WTC11 (cell line): ENCODE data around the gene KDF1. TPM values are rescaled to one million over a fixed set of nuclear protein-coding genes. Genes with fewer than 3 reads are reported as not detected.

Experiments used
- AFF4 ChIP-seq: sonication (generic); formaldehyde crosslinking; IDR thresholded peaks from 2 replicates; pipeline ENCODE4 v1.8.1; 2023; ENCODE audit warnings: mild to moderate bottlenecking, missing genetic modification reagents, borderline replicate concordance
- AR ChIP-seq: fragments of 250-450 bp; sonication (Bioruptor Pico); IDR thresholded peaks from 2 replicates; pipeline ENCODE4 v1.9.0; 2021; ENCODE audit warnings: mild to moderate bottlenecking
- ATF2 ChIP-seq: sonication (generic); formaldehyde crosslinking; IDR thresholded peaks from 2 replicates; pipeline ENCODE4 v1.8.1; 2022; ENCODE audit warnings: low read depth, missing genetic modification reagents, borderline replicate concordance
- ERG ChIP-seq: fragments of 250-450 bp; sonication (Bioruptor Pico); IDR thresholded peaks from 2 replicates; pipeline ENCODE4 v1.8.0; 2021; ENCODE audit warnings: mild to moderate bottlenecking
- ESRRA ChIP-seq: sonication (generic); formaldehyde crosslinking; IDR thresholded peaks from 2 replicates; pipeline ENCODE4 v1.8.1; 2022; ENCODE audit warnings: mild to moderate bottlenecking, missing genetic modification reagents, borderline replicate concordance
- GABPB1 ChIP-seq: sonication (generic); formaldehyde crosslinking; IDR thresholded peaks from 2 replicates; pipeline ENCODE4 v1.8.1; 2023; ENCODE audit warnings: mild to moderate bottlenecking, missing genetic modification reagents
- GRHL2 ChIP-seq: fragments of 250-450 bp; sonication (Bioruptor Pico); IDR thresholded peaks from 2 replicates; pipeline ENCODE4 v1.8.0; 2022; ENCODE audit warnings: mild to moderate bottlenecking, moderate library complexity; ENCODE audit not compliant: insufficient replicate concordance, severe bottlenecking
- GTF2I ChIP-seq: fragments of 250-450 bp; sonication (Bioruptor Pico); conservative IDR thresholded peaks from 2 replicates; pipeline ENCODE4 v1.4.0; 2021; ENCODE audit warnings: mild to moderate bottlenecking
- IRF1 ChIP-seq: sonication (generic); formaldehyde crosslinking; IDR thresholded peaks from 2 replicates; pipeline ENCODE4 v1.8.0; 2023; ENCODE audit warnings: missing genetic modification reagents
- JUN ChIP-seq: sonication (generic); formaldehyde crosslinking; IDR thresholded peaks from 2 replicates; pipeline ENCODE4 v1.8.0; 2023; ENCODE audit warnings: mild to moderate bottlenecking, missing genetic modification reagents
- NR2C2 ChIP-seq: sonication (generic); formaldehyde crosslinking; IDR thresholded peaks from 2 replicates; pipeline ENCODE4 v1.8.0; 2022; ENCODE audit warnings: mild to moderate bottlenecking, missing genetic modification reagents
- RELA ChIP-seq: sonication (generic); formaldehyde crosslinking; IDR thresholded peaks from 2 replicates; pipeline ENCODE4 v1.8.1; 2022; ENCODE audit warnings: missing genetic modification reagents, mild to moderate bottlenecking, borderline replicate concordance
- STAT6 ChIP-seq: sonication (generic); formaldehyde crosslinking; conservative IDR thresholded peaks from 2 replicates; pipeline ENCODE4 v1.8.1; 2023; ENCODE audit warnings: mild to moderate bottlenecking, low read depth, missing genetic modification reagents, moderate library complexity
- TEAD1 ChIP-seq: sonication (generic); formaldehyde crosslinking; IDR thresholded peaks from 2 replicates; pipeline ENCODE4 v1.8.0; 2022; ENCODE audit warnings: mild to moderate bottlenecking, missing genetic modification reagents
- TEAD4 ChIP-seq: sonication (generic); formaldehyde crosslinking; IDR thresholded peaks from 2 replicates; pipeline ENCODE4 v1.8.0; 2022; ENCODE audit warnings: mild to moderate bottlenecking, missing genetic modification reagents
- ZBTB21 ChIP-seq: sonication (generic); formaldehyde crosslinking; IDR thresholded peaks from 2 replicates; pipeline ENCODE4 v1.8.1; 2023; ENCODE audit warnings: mild to moderate bottlenecking, missing genetic modification reagents, borderline replicate concordance
- ZBTB43 ChIP-seq: sonication (generic); formaldehyde crosslinking; IDR thresholded peaks from 2 replicates; pipeline ENCODE4 v1.8.1; 2023; ENCODE audit warnings: mild to moderate bottlenecking, missing genetic modification reagents
- ZNF138 ChIP-seq: sonication (generic); formaldehyde crosslinking; conservative IDR thresholded peaks from 2 replicates; pipeline ENCODE4 v1.8.1; 2022; ENCODE audit warnings: mild to moderate bottlenecking, moderate library complexity, missing genetic modification reagents
- ZNF416 ChIP-seq: fragments of 250-450 bp; sonication (Bioruptor Pico); IDR thresholded peaks from 2 replicates; pipeline ENCODE4 v1.9.0; 2021; ENCODE audit warnings: mild to moderate bottlenecking, inconsistent platforms
- ZSCAN18 ChIP-seq: fragments of 250-450 bp; sonication (Bioruptor Pico); IDR thresholded peaks from 2 replicates; pipeline ENCODE4 v2.1.2; 2022; ENCODE audit warnings: mild to moderate bottlenecking, moderate library complexity
- total RNA-seq: library from RNA; stranded (reverse); gene quantifications from 3 replicates; pipeline ENCODE4 v1.2.3, GENCODE V29; 2021

The KDF1 gene
- total RNA-seq, 1 experiment from 2014 or later: 19.0 TPM

GRCh38 chr1:26993237-26994019 lies 33.2 kb upstream of the KDF1 start, which contains the start of gene TRNP1 (continued):
- peak; percentile 91; the same call in 1 of the 2 replicates for TF ChIP-seq ZNF416 (CRISPR knock-in tag)
- peak; percentile 38; the same call in 1 of the 2 replicates for TF ChIP-seq GTF2I (CRISPR knock-in tag)
- peak; percentile 86; the same call in 1 of the 2 replicates for TF ChIP-seq ERG
- TF ChIP-seq GRHL2 (CRISPR knock-in tag): no peak
- no peak for TF ChIP-seq ESRRA (CRISPR knock-in tag)
- TF ChIP-seq IRF1 (CRISPR knock-in tag): no peak
- no peak for TF ChIP-seq JUN
- no peak for TF ChIP-seq AFF4 (CRISPR knock-in tag)
- 0 out of 2 replicates have a peak, but pooled peaks have one; percentile 59 for TF ChIP-seq ZNF138 (CRISPR knock-in tag)
- peak; percentile 79; the same call in 1 of the 2 replicates for TF ChIP-seq ZBTB43 (CRISPR knock-in tag)
- no peak for TF ChIP-seq RELA (CRISPR knock-in tag)
- TF ChIP-seq TEAD1: peak; percentile 79
- peak; percentile 84 for TF ChIP-seq ZBTB21 (CRISPR knock-in tag)
- peak; percentile 88 for TF ChIP-seq AR
- TF ChIP-seq STAT6 (CRISPR knock-in tag): 0 out of 2 replicates have a peak, but pooled peaks have one; percentile 51
- TF ChIP-seq NR2C2 (CRISPR knock-in tag): 0 out of 2 replicates have a peak, but pooled peaks have one; percentile 43
- TF ChIP-seq GABPB1: peak; percentile 74
- TF ChIP-seq ATF2 (CRISPR knock-in tag): no peak
- peak; percentile 35; the same call in 1 of the 2 replicates for TF ChIP-seq TEAD4 (CRISPR knock-in tag)
- no peak for TF ChIP-seq ZSCAN18 (CRISPR knock-in tag)
